ENCODE results near the gene HPCAL1. TPM values are rescaled to one million over a fixed set of nuclear protein-coding genes. Genes with fewer than 3 reads are reported as not detected.

HPCAL1 gene
- total and polyA plus RNA-seq, 2 experiments from 2014 or later, result 13.4 to 25.5 TPM

GRCh38 chr2:10256031-10256514 is 46.6 kb upstream of the HPCAL1 start:
- H3K27ac ChIP-seq, result no peak overlapping the region
- DNase-seq (ENCODE audit: low read depth in 1 of 2, low spot score in 1 of 2), result no peak
- no peaks in the 10 kb centered on the region for H3K27me3 ChIP-seq
- H3K9me3 ChIP-seq (ENCODE audit: low read depth), result no peaks in the 10 kb centered on the region
- no peaks in the 10 kb centered on the region for H3K4me1 ChIP-seq (ENCODE audit: low read depth)
- TF ChIP-seq CTCF (IDR thresholded peaks at IDR 0.05; ENCODE audit: low read depth, low read length), result no peak
- H3K36me3 ChIP-seq, result no peaks in the 10 kb centered on the region
- no peak overlapping the region for H3K4me3 ChIP-seq

GRCh38 chr2:10256515-10257031 is 46.1 kb upstream of the HPCAL1 start:
- H3K27ac ChIP-seq, result no peak overlapping the region
- no peaks in the 10 kb centered on the region for H3K27me3 ChIP-seq
- H3K36me3 ChIP-seq, result no peaks in the 10 kb centered on the region
- no peaks in the 10 kb centered on the region for H3K9me3 ChIP-seq (ENCODE audit: low read depth)
- H3K4me1 ChIP-seq (ENCODE audit: low read depth), result no peaks in the 10 kb centered on the region
- DNase-seq (ENCODE audit: low read depth in 1 of 2, low spot score in 1 of 2), result no peak
- H3K4me3 ChIP-seq, result no peak overlapping the region
- TF ChIP-seq CTCF (IDR thresholded peaks at IDR 0.05; ENCODE audit: low read depth, low read length), result no peak

GRCh38 chr2:10257036-10257435 is 45.7 kb upstream of the HPCAL1 start:
- no peak overlapping the region for H3K4me3 ChIP-seq
- H3K36me3 ChIP-seq, result no peaks in the 10 kb centered on the region
- no peaks in the 10 kb centered on the region for H3K27me3 ChIP-seq
- no peak for DNase-seq (ENCODE audit: low read depth in 1 of 2, low spot score in 1 of 2)
- no peaks in the 10 kb centered on the region for H3K9me3 ChIP-seq (ENCODE audit: low read depth)
- H3K4me1 ChIP-seq (ENCODE audit: low read depth), result no peaks in the 10 kb centered on the region
- no peak for TF ChIP-seq CTCF (IDR thresholded peaks at IDR 0.05; ENCODE audit: low read depth, low read length)
- H3K27ac ChIP-seq, result no peak overlapping the region

- no peak overlapping the region for H3K27ac ChIP-seq
- DNase-seq (ENCODE audit: low read depth in 1 of 2, low spot score in 1 of 2), result no peak
Observed at GRCh38 chr2:10257500-10258147, 45.1 kb upstream of the HPCAL1 start.

GRCh38 chr2:10258326-10258725 is 44.4 kb upstream of the HPCAL1 start:
- no peak for DNase-seq (ENCODE audit: low read depth in 1 of 2, low spot score in 1 of 2)
- H3K4me3 ChIP-seq, result no peak overlapping the region
- no peaks in the 10 kb centered on the region for H3K9me3 ChIP-seq (ENCODE audit: low read depth)
- H3K27me3 ChIP-seq, result no peaks in the 10 kb centered on the region
- no peaks in the 10 kb centered on the region for H3K4me1 ChIP-seq (ENCODE audit: low read depth)
- no peak overlapping the region for H3K27ac ChIP-seq
- no peak for TF ChIP-seq CTCF (IDR thresholded peaks at IDR 0.05; ENCODE audit: low read depth, low read length)
- H3K36me3 ChIP-seq, result no peaks in the 10 kb centered on the region

More at GRCh38 chr2:10257500-10258147, 45.1 kb upstream of the HPCAL1 start:
- no peaks in the 10 kb centered on the region for H3K9me3 ChIP-seq (ENCODE audit: low read depth)
- H3K4me3 ChIP-seq, result no peak overlapping the region
- no peaks in the 10 kb centered on the region for H3K27me3 ChIP-seq
- H3K36me3 ChIP-seq, result no peaks in the 10 kb centered on the region
- TF ChIP-seq CTCF (IDR thresholded peaks at IDR 0.05; ENCODE audit: low read depth, low read length), result no peak
- no peaks in the 10 kb centered on the region for H3K4me1 ChIP-seq (ENCODE audit: low read depth)
